AG04450 (cell line): ENCODE measurements around the gene ABTB2. TPM values are rescaled to one million over a fixed set of nuclear protein-coding genes. Genes with fewer than 3 reads are reported as not detected.

Experiments used
- CTCF ChIA-PET: fragments of 300-600, 350-600 bp; formaldehyde crosslinking; extraction: SDS; loops from one replicate; lab custom pipeline; 2022; ENCODE audit warnings: antibody characterized with exemption, inconsistent platforms; lab: Charles Lee
- POLR2A ChIA-PET: fragments of 350-600 bp; formaldehyde crosslinking; extraction: SDS; loops from one replicate; lab custom pipeline; 2021; ENCODE audit warnings: antibody characterized with exemption, inconsistent platforms; lab: Yijun Ruan, JAX
- DNase-seq: peaks from one replicate; pipeline ENCODE4 v3.0.0-alpha.2; 2011; ENCODE audit warnings: low read depth, low spot score
- H3K27ac ChIP-seq: one replicate; pipeline ENCODE4 v1.5.1; 2012; ENCODE audit warnings: low read depth, low read length, control low read depth
- H3K27me3 ChIP-seq: one replicate; pipeline ENCODE4 v1.6.0; 2012; ENCODE audit warnings: low read length; ENCODE audit not compliant: control insufficient read depth, insufficient read depth
- H3K4me3 ChIP-seq: 2 replicates; pipeline ENCODE4 v1.5.1; 2011; ENCODE audit warnings: mild to moderate bottlenecking, low read depth, low read length, control low read depth
- H3K9me3 ChIP-seq: 2 replicates; pipeline ENCODE4 v1.5.1; 2012; ENCODE audit warnings: low read length; ENCODE audit not compliant: control insufficient read depth, insufficient read depth
- polyA plus RNA-seq: library from polyadenylated mRNA; depleted of rRNA; stranded (reverse); fragments of >200 nt; gene quantifications from 2 replicates; pipeline ENCODE4 v1.2.3, GENCODE V29; 2011
- TF ChIP-seq, protein P1 (sequence below): IDR thresholded peaks from 2 replicates; pipeline ENCODE4 v1.5.1; 2011; ENCODE audit warnings: low read depth, low read length, control low read depth, inconsistent platforms

Gene ABTB2
- polyA plus RNA-seq, 1 experiment = 0.43 TPM

GRCh38 chr11:34175284-34176019 lies 182.4 kb downstream of the ABTB2 start:
- no peak overlapping the region for H3K27ac ChIP-seq
- ChIA-PET POLR2A (no interaction called here), CTCF (interaction anchor here (1.0 to 5.0 kb wide), 12 partner anchors 10 to 325 kb away, joined by 3 to 77 read pairs (median 10); partner anchors contain the start of gene ABTB2)
- H3K9me3 ChIP-seq = no peaks in the 10 kb centered on the region; the same call in 1 of the 2 replicates
- H3K27me3 ChIP-seq = peaks cover 4% of the 10 kb centered on the region
- no peak for DNase-seq
- no peak overlapping the region for H3K4me3 ChIP-seq
- TF ChIP-seq, protein P1, sequence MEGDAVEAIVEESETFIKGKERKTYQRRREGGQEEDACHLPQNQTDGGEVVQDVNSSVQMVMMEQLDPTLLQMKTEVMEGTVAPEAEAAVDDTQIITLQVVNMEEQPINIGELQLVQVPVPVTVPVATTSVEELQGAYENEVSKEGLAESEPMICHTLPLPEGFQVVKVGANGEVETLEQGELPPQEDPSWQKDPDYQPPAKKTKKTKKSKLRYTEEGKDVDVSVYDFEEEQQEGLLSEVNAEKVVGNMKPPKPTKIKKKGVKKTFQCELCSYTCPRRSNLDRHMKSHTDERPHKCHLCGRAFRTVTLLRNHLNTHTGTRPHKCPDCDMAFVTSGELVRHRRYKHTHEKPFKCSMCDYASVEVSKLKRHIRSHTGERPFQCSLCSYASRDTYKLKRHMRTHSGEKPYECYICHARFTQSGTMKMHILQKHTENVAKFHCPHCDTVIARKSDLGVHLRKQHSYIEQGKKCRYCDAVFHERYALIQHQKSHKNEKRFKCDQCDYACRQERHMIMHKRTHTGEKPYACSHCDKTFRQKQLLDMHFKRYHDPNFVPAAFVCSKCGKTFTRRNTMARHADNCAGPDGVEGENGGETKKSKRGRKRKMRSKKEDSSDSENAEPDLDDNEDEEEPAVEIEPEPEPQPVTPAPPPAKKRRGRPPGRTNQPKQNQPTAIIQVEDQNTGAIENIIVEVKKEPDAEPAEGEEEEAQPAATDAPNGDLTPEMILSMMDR = no peak

GRCh38 chr11:34174412-34175041 lies 183.3 kb downstream of the ABTB2 start:
- CTCF ChIA-PET = interaction anchor here (0.5 to 5.0 kb wide), 55 partner anchors 8 to 1696 kb away, joined by 3 to 77 read pairs (median 4); partner anchors contain the start of gene ABTB2
- Histone ChIP-seq H3K4me3 (peak overlapping the region; percentile 49), H3K27me3 (peaks cover 5% of the 10 kb centered on the region), H3K9me3 (no peaks in the 10 kb centered on the region; the same call in 1 of the 2 replicates), H3K27ac (no peak overlapping the region)
- POLR2A ChIA-PET = interaction anchor here (0.5 to 1.4 kb wide), 3 partner anchors 19 to 183 kb away, joined by 3 to 17 read pairs (median 5); partner anchors contain the start of gene ABTB2
- TF ChIP-seq, protein P1 = peak; percentile 97
- no peak for DNase-seq

- no peak for DNase-seq
- CTCF ChIA-PET = interaction anchor here (1.1 to 5.0 kb wide), 5 partner anchors 8 to 189 kb away, joined by 3 to 77 read pairs (median 30); partner anchors contain the start of gene ABTB2
- POLR2A ChIA-PET = no interaction called here
These were observed 184.8 kb downstream of the ABTB2 start for GRCh38 chr11:34173050-34173449.

DNA sequence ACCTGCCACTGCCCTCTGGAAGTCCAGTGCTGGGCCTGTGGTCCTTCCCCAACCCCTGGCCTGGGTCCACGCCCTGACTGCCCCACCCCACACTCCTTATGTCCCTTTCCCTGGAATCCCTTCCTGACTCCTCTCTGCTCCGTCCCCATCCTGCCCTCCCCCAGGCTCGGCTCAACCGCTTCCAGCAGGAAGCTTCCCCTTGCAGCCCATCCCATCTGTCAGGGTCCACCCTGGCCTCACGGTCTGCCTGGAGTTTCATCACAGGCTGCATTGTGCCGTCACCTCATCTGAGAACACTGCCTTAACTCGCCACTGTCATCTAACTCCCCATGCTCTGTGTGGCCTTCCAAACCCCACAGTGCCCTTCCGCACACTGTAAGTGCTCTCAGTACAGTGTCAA lies 188.1 kb downstream of the ABTB2 start:
- no peak for DNase-seq
- Histone ChIP-seq H3K4me3 (no peak overlapping the region), H3K27me3 (peaks cover 6% of the 10 kb centered on the region), H3K9me3 (no peaks in the 10 kb centered on the region; the same call in 1 of the 2 replicates), H3K27ac (no peak overlapping the region)
- TF ChIP-seq, protein P1 = no peak
- ChIA-PET CTCF (interaction anchor here (1.2 kb wide), 1 partner anchor 323 kb away, joined by 5 read pairs; no protein-coding TSS in a partner anchor), POLR2A (interaction anchor here (0.5 kb wide), 1 partner anchor 462 kb away, joined by 3 read pairs; no protein-coding TSS in a partner anchor)

More at GRCh38 chr11:34173050-34173449, 184.8 kb downstream of the ABTB2 start:
- Histone ChIP-seq H3K4me3 (no peak overlapping the region), H3K9me3 (no peaks in the 10 kb centered on the region; the same call in 1 of the 2 replicates), H3K27ac (no peak overlapping the region), H3K27me3 (peaks cover 7% of the 10 kb centered on the region)
- TF ChIP-seq, protein P1 = no peak
